GM18520 (cell line): ENCODE results near the gene RETN.

Experiments
- ATAC-seq: cut with Tn5 transposase; IDR thresholded peaks from one replicate; pipeline ENCODE4 v1.9.1; 2021; ENCODE audit not compliant: unreplicated experiment

The RETN gene

GRCh38 chr19:7705387-7706187 is 36.7 kb downstream of the RETN start:
- no peak for ATAC-seq

DNA sequence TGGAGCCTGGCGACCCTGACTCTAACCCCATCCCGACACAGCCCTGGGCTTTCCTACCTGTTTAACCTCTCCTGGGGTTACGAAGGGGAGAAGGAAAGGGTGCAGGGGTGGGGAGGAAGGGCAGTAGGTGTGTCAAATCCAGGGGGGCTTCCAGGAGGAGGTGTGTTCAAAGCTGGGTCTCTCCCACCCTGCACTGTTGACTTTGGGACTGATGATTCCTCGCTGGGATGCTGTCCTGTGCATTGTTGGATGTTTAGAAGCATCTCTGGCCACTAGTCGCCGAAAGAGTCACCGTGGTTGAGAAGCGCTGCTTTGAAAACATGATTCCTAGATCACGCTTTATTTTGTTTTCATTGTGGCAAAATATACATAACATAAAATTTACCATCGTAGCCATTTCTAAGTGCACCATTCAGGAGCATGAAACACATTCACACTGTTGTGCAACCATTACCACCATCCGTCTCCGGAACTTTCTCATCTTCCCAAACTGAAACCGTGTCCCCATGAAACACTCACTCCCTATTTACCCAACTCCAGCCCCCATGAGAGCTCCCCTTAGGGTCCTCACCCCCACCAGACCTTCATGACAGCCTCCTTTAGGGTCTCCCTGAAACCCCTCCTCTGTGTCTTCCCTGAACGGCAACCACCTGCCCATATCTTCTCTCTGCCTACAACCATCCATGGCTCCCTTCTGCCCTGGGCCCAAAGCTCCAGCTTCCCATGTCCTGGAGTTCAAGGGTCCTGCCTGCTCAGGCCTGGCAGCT is 37.5 kb downstream of the RETN start:
- ATAC-seq: no peak

DNA sequence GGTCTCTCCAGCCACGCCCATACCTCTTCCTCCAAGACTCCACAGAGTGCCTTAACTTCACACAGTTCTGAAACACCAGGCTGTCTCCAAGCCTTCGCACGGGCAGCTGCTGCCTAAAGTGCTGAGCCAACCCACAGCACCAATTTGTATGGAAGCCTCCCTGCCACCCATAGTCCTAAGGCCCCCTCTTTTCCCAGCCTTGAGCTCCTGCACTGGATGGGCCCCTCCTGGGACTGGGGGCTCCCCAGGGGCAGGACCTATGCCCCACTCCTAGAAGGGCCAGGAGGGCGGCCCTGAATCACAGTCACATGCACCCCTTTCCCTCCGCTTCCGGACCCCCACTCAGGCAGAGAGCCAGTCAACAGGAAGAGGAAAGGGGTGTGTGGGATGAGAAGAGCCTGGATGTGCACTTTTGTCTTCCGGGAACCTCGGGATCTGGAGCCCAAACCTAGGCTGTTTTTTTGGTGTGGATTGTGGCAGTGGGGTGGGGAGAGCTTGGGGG is 38.2 kb downstream of the RETN start:
- ATAC-seq: no peak

GRCh38 chr19:7709932-7710460 is 41.1 kb downstream of the RETN start:
- no peak for ATAC-seq

DNA sequence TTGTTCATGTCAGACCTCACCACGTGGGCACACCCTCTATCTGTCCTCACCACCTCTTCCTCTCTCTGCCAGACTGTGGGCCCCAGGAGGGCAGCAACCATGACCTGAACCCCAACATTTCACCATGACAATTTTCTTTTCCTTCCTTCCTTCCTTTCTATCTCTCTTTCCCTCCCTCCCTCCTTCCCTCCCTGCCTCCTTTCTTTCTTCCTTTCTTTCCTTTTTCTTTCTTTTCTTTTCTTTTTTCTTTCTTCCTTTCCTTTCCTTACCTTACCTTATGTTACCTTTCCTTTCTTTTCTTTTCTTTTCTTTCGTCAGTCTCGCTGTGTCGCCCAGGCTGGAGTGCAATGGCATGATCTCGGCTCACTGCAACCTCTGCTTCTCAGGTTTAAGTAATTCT is 41.8 kb downstream of the RETN start:
- no peak for ATAC-seq

- ATAC-seq: no peak
Measured at GRCh38 chr19:7715671-7716070, 46.8 kb downstream of the RETN start.

GRCh38 chr19:7716762-7717161 is 47.9 kb downstream of the RETN start:
- ATAC-seq: no peak

GRCh38 chr19:7718668-7719067 is 49.8 kb downstream of the RETN start:
- no peak for ATAC-seq
